ENCODE data around the gene CTNNB1.

The CTNNB1 gene

GRCh38 chr3:41267975-41268640 lies 68.8 kb downstream of the CTNNB1 start:
- H3K4me2 ChIP-seq (ENCODE audit: insufficient read depth, low read length), result no peak overlapping the region
- TF ChIP-seq CTCF (IDR thresholded peaks at IDR 0.05; ENCODE audit: borderline replicate concordance, extremely low read depth, low read length, poor library complexity, severe bottlenecking) (no peak), EZH2 (IDR thresholded peaks at IDR 0.05; ENCODE audit: borderline replicate concordance, low read depth, low read length, severe bottlenecking) (no peak)
- H3K27me3 ChIP-seq (ENCODE audit: insufficient read depth, low read length, poor library complexity), result no peaks in the 10 kb centered on the region
- no peaks in the 10 kb centered on the region for H3K4me1 ChIP-seq (ENCODE audit: insufficient read depth, low read length)
- H3K79me2 ChIP-seq (ENCODE audit: insufficient read depth, low read length), result no peaks in the 10 kb centered on the region
- ATAC-seq (ENCODE audit: insufficient read depth, low read depth), result no peak
- no peaks in the 10 kb centered on the region for H4K20me1 ChIP-seq (ENCODE audit: insufficient read depth, low read length)
- H2AFZ ChIP-seq (ENCODE audit: low read depth, low read length), result no peak overlapping the region
- no peak overlapping the region for H3K4me3 ChIP-seq (ENCODE audit: low read depth in 1 of 2, low read length in 2 of 2)
- no peak for DNase-seq
- peaks cover under 1% of the 10 kb centered on the region for H3K9me3 ChIP-seq (ENCODE audit: insufficient read depth, low read length, severe bottlenecking)
- no peak overlapping the region for H3K9ac ChIP-seq (ENCODE audit: low read depth, low read length)
- no peak overlapping the region for H3K27ac ChIP-seq (ENCODE audit: low read length)
- no peaks in the 10 kb centered on the region for H3K36me3 ChIP-seq (ENCODE audit: insufficient read depth, low read length)

- peaks cover 4% of the 10 kb centered on the region for H3K9me3 ChIP-seq (ENCODE audit: insufficient read depth, low read length, severe bottlenecking)
- no peaks in the 10 kb centered on the region for H3K36me3 ChIP-seq (ENCODE audit: insufficient read depth, low read length)
- no peaks in the 10 kb centered on the region for H3K79me2 ChIP-seq (ENCODE audit: insufficient read depth, low read length)
- no peak overlapping the region for H2AFZ ChIP-seq (ENCODE audit: low read depth, low read length)
- ATAC-seq (ENCODE audit: insufficient read depth, low read depth) (no peak), DNase-seq (no peak)
- TF ChIP-seq CTCF (IDR thresholded peaks at IDR 0.05; ENCODE audit: borderline replicate concordance, extremely low read depth, low read length, poor library complexity, severe bottlenecking), result no peak
- no peak for TF ChIP-seq EZH2 (IDR thresholded peaks at IDR 0.05; ENCODE audit: borderline replicate concordance, low read depth, low read length, severe bottlenecking)
- H3K4me2 ChIP-seq (ENCODE audit: insufficient read depth, low read length), result no peak overlapping the region
- no peaks in the 10 kb centered on the region for H4K20me1 ChIP-seq (ENCODE audit: insufficient read depth, low read length)
- no peak overlapping the region for H3K4me3 ChIP-seq (ENCODE audit: low read depth in 1 of 2, low read length in 2 of 2)
- no peaks in the 10 kb centered on the region for H3K27me3 ChIP-seq (ENCODE audit: insufficient read depth, low read length, poor library complexity)
- no peak overlapping the region for H3K27ac ChIP-seq (ENCODE audit: low read length)
- no peak overlapping the region for H3K9ac ChIP-seq (ENCODE audit: low read depth, low read length)
- H3K4me1 ChIP-seq (ENCODE audit: insufficient read depth, low read length), result peaks cover 4% of the 10 kb centered on the region; the same call in 1 of the 2 replicates
Measured at GRCh38 chr3:41272667-41273066, 73.4 kb downstream of the CTNNB1 start.

DNA sequence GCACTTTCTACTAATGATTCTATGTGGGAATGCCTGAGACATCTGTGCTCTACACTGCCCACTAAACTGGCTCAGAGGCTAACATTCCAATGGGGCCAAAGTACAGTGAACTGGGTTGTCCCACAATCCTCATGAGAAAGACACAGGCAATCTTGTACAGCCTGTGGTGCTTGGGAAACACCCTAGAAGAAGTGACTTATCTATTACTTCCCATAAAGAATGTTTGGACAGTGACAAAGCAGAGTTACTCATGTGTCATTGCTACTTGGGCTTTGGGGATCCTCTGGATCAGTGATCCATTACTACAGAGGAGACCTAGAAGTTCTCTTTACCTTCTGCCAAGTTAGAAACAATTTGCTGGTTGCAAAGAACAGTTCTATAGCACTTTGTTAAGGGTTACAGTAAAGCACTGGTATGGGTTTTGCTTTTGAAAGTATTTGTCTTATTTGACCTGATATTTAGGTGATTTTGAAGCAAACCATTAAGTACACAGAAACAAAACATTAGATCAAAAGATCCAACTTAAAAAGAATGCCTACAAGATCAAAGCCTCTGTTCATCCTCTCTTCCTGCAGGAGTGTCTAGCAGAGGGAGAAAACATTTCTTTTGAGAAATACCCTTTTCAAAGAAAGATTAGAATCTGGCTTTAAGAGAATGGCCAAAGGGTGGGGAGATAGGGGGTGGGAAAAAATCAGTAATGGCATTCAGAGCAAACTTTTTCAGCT lies 75.8 kb downstream of the CTNNB1 start:
- ATAC-seq (ENCODE audit: insufficient read depth, low read depth) (no peak), DNase-seq (no peak)
- H2AFZ ChIP-seq (ENCODE audit: low read depth, low read length), result no peak overlapping the region
- no peak overlapping the region for H3K9ac ChIP-seq (ENCODE audit: low read depth, low read length)
- H3K4me3 ChIP-seq (ENCODE audit: low read depth in 1 of 2, low read length in 2 of 2), result no peak overlapping the region
- no peaks in the 10 kb centered on the region for H3K79me2 ChIP-seq (ENCODE audit: insufficient read depth, low read length)
- H3K4me2 ChIP-seq (ENCODE audit: insufficient read depth, low read length), result no peak overlapping the region
- H3K9me3 ChIP-seq (ENCODE audit: insufficient read depth, low read length, severe bottlenecking), result peaks cover 4% of the 10 kb centered on the region
- no peak overlapping the region for H3K27ac ChIP-seq (ENCODE audit: low read length)
- H3K27me3 ChIP-seq (ENCODE audit: insufficient read depth, low read length, poor library complexity), result no peaks in the 10 kb centered on the region
- TF ChIP-seq CTCF (IDR thresholded peaks at IDR 0.05; ENCODE audit: borderline replicate concordance, extremely low read depth, low read length, poor library complexity, severe bottlenecking) (no peak), EZH2 (IDR thresholded peaks at IDR 0.05; ENCODE audit: borderline replicate concordance, low read depth, low read length, severe bottlenecking) (no peak)
- H3K4me1 ChIP-seq (ENCODE audit: insufficient read depth, low read length), result peaks cover 4% of the 10 kb centered on the region; the same call in 1 of the 2 replicates
- no peaks in the 10 kb centered on the region for H4K20me1 ChIP-seq (ENCODE audit: insufficient read depth, low read length)
- H3K36me3 ChIP-seq (ENCODE audit: insufficient read depth, low read length), result no peaks in the 10 kb centered on the region

Data from DND-41 (cell line).